Measurements from ENCODE around the gene MUC20. TPM values are rescaled to one million over a fixed set of nuclear protein-coding genes. Genes with fewer than 3 reads are reported as not detected.
"Not testable (repeated sequence)": the region's sequence is repeated elsewhere in the genome, so short reads cannot be mapped to it uniquely, and the experiment has no call there.

Gene MUC20
- total and polyA plus RNA-seq, 2 of the 8 experiments (the other 6 are each of a cell fraction or from before 2014, with no cell fraction given): 0.24 to 0.26 TPM

DNA sequence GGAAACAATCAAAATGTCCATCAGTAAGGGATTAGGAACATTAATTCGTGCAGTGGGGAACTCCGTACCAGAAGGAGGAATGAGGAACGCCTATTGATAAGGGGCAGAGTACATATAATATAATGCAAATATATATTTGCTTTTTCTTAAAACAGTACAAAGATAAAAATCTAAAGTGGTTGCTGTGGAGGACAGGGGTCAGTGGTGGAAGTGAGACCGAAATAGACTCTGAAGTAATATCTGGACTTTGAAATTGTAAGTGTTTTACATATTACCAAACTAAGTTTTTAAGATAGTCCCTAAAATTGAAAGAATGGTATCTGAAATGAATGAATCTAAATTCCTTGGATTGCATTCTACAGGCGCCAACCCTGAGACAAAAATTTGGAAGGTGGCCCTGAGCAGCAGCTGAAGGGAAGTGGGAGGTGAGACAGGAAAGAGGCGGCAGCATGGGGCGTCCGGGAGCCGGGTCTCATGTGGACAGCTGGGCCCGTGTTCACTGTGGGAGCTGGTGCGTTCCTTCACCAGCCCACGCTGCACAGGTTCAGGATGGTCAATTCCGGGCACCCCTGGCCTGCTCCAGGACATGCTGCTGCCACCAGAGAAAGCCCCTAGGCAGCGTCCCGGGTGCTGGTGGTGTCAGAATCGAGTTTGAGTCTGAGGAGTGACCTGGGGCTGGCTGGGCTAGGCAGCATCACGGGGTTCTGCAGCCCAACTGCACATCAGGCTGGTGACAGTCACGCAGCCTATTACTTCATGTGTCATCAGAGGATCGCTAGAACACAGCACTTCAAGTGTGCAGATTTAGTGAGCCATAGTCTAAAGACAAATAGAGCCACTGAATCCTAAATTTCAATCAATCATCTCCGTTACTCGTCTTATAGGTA, 31.4 kb upstream of the MUC20 start:
- H3K23ac ChIP-seq (ENCODE audit: insufficient read length); H2BK5ac ChIP-seq (ENCODE audit: low read depth, low read length); H3K18ac ChIP-seq (ENCODE audit: extremely low read depth, low read length); H4K8ac ChIP-seq (ENCODE audit: extremely low read depth, insufficient read depth, low read length); DNase-seq (ENCODE audit: low read depth in 1 of 2, low spot score in 2 of 2); H3K4ac ChIP-seq (replicated peaks; ENCODE audit: insufficient read length, low read depth, low read length); FAIRE-seq; H2BK120ac ChIP-seq (replicated peaks; ENCODE audit: low read depth, low read length); H4K5ac ChIP-seq (ENCODE audit: insufficient read length, low read depth, low read length); H3K23me2 ChIP-seq (ENCODE audit: low read depth, low read length); H3K79me1 ChIP-seq (ENCODE audit: low read depth, low read length); H3K27me3 ChIP-seq (replicated peaks in 1 of 4; ENCODE audit: control insufficient read depth in 3 of 4, extremely low read depth in 1 of 4, insufficient read depth in 3 of 4, low read length in 3 of 4); H2BK20ac ChIP-seq (ENCODE audit: low read length); H3K14ac ChIP-seq (ENCODE audit: insufficient read length); POLR2A ChIA-PET (ENCODE audit: partially characterized antibody); CTCF ChIA-PET (ENCODE audit: partially characterized antibody); H2AK5ac ChIP-seq (ENCODE audit: low read depth, low read length); H3K4me1 ChIP-seq (replicated peaks in 1 of 4; ENCODE audit: control insufficient read depth in 3 of 4, insufficient read depth in 4 of 4, low read length in 3 of 4); H3K27ac ChIP-seq (ENCODE audit: low read depth, low read length); H3K9me3 ChIP-seq (ENCODE audit: insufficient read depth in 2 of 2, low read depth in 1 of 2, low read length in 1 of 2); H2AFZ ChIP-seq (ENCODE audit: low read length); H3K4me3 ChIP-seq (ENCODE audit: extremely low read depth in 1 of 4, insufficient read depth in 2 of 4, low read depth in 3 of 4, low read length in 4 of 4); H3K56ac ChIP-seq (replicated peaks; ENCODE audit: insufficient read length, low read depth, low read length); H2BK12ac ChIP-seq (ENCODE audit: low read depth, low read length); H3K9ac ChIP-seq (replicated peaks in 1 of 4; ENCODE audit: extremely low read depth in 1 of 4, low read depth in 3 of 4, low read length in 3 of 4); H4K20me1 ChIP-seq (replicated peaks in 1 of 2; ENCODE audit: control insufficient read depth in 1 of 2, insufficient read depth in 2 of 2, low read length in 2 of 2); H2BK15ac ChIP-seq (ENCODE audit: low read length); H3K79me2 ChIP-seq (ENCODE audit: control insufficient read depth in 1 of 2, insufficient read depth in 2 of 2, low read length in 2 of 2); H3K4me2 ChIP-seq (ENCODE audit: insufficient read depth in 1 of 2, low read depth in 2 of 2, low read length in 2 of 2); H4K91ac ChIP-seq (replicated peaks; ENCODE audit: insufficient read length, low read length): not testable (repeated sequence)
- WGBS, 2 experiments (ENCODE audit: extremely low coverage in 1 of 2, insufficient coverage in 1 of 2, insufficient read length in 1 of 2, insufficient replicate concordance in 2 of 2, low coverage in 1 of 2, low lambda C conversion rate in 2 of 2, missing lambda C conversion rate in 1 of 2): 91% methylated on average over 21 of the region's 21 CpGs; no CpG with 5 or more reads in 1 of the 2 experiments
- H3K36me3 ChIP-seq (ENCODE audit: control insufficient read depth in 2 of 4, insufficient read depth in 4 of 4, low read length in 3 of 4): peaks cover 0 to 15% (median 6%) of the 10 kb centered on the region in 4 experiments; a peak in 4 of 8 replicates

All from H1 (cell line).